HG03108 (cell line): Measurements from ENCODE around the gene MX2.
"Not testable (repeated sequence)": the region's sequence is repeated elsewhere in the genome, so short reads cannot be mapped to it uniquely, and the experiment has no call there.

Experiments used
- ATAC-seq: cut with Tn5 transposase; IDR thresholded peaks from one replicate; pipeline ENCODE4 v1.9.1; 2021; ENCODE audit warnings: moderate library complexity; ENCODE audit not compliant: unreplicated experiment

Gene MX2

GRCh38 chr21:41410767-41411448 lies 49.1 kb downstream of the MX2 start:
- no peak for ATAC-seq

- ATAC-seq: no peak
These were observed 49.7 kb downstream of the MX2 start for GRCh38 chr21:41411449-41412089.

GRCh38 chr21:41417505-41417904 lies 55.7 kb downstream of the MX2 start:
- ATAC-seq: not testable (repeated sequence)

- ATAC-seq: no peak
These were observed 56.6 kb downstream of the MX2 start for GRCh38 chr21:41418393-41418792.

- ATAC-seq: no peak
These were observed 57.3 kb downstream of the MX2 start for GRCh38 chr21:41418956-41419680.

GRCh38 chr21:41419921-41420862 lies 58.4 kb downstream of the MX2 start:
- peak; percentile 71 for ATAC-seq

- ATAC-seq: not testable (repeated sequence)
These were observed 59.2 kb downstream of the MX2 start for GRCh38 chr21:41420998-41421397.

GRCh38 chr21:41422546-41423304 lies 60.9 kb downstream of the MX2 start:
- ATAC-seq: no peak

- ATAC-seq: not testable (repeated sequence)
These were observed 61.4 kb downstream of the MX2 start for GRCh38 chr21:41423305-41423636.

GRCh38 chr21:41425588-41425953 lies 63.7 kb downstream of the MX2 start:
- ATAC-seq: no peak

- peak; percentile 85 for ATAC-seq
These were observed 64.3 kb downstream of the MX2 start, which contains the start of gene MX1 for GRCh38 chr21:41425954-41426675. TSS of gene MX1 (plus strand) at chr21:41426239. CDS start at chr21:41432071, 5,832 bp downstream.

GRCh38 chr21:41426676-41427404 lies 65.0 kb downstream of the MX2 start:
- ATAC-seq: no peak

GRCh38 chr21:41427556-41427955 lies 65.7 kb downstream of the MX2 start:
- ATAC-seq: no peak

GRCh38 chr21:41428311-41428710 lies 66.5 kb downstream of the MX2 start:
- no peak for ATAC-seq

- no peak for ATAC-seq
These were observed 67.0 kb downstream of the MX2 start for GRCh38 chr21:41428847-41429246.

GRCh38 chr21:41429305-41429704 lies 67.5 kb downstream of the MX2 start:
- no peak for ATAC-seq

- no peak for ATAC-seq
These were observed 68.2 kb downstream of the MX2 start for GRCh38 chr21:41429925-41430491.

- ATAC-seq: peak; percentile 63
These were observed 70.1 kb downstream of the MX2 start for GRCh38 chr21:41431788-41432548.
